Nephron progenitor cell (in vitro differentiated cells): Measurements from ENCODE around the gene R3HCC1L.

Experiments
- DNase-seq: peaks from one replicate; pipeline ENCODE4 v3.0.0; 2021
- H3K27ac Mint-ChIP-seq: 2 replicates; pipeline ENCODE4 v1.8.0; 2021; ENCODE audit warnings: mild to moderate bottlenecking, moderate library complexity, mixed read lengths
- H3K27me3 Mint-ChIP-seq: 2 replicates; pipeline ENCODE4 v1.8.0; 2021; ENCODE audit warnings: mild to moderate bottlenecking, low read depth, mixed read lengths; ENCODE audit not compliant: poor library complexity
- H3K36me3 Mint-ChIP-seq: 2 replicates; pipeline ENCODE4 v1.8.0; 2021; ENCODE audit warnings: low read depth, mixed read lengths
- H3K4me1 Mint-ChIP-seq: 2 replicates; pipeline ENCODE4 v1.8.0; 2021; ENCODE audit warnings: mixed read lengths
- H3K4me3 Mint-ChIP-seq: 2 replicates; pipeline ENCODE4 v1.8.0; 2021; ENCODE audit warnings: mild to moderate bottlenecking, moderate library complexity, mixed read lengths
- H3K9me3 Mint-ChIP-seq: 2 replicates; pipeline ENCODE4 v1.8.0; 2021; ENCODE audit warnings: mild to moderate bottlenecking, moderate library complexity, mixed read lengths
- TF ChIP-seq, protein P1 (sequence below): fragments of 200-600 bp; sonication (generic); IDR thresholded peaks from 2 replicates; pipeline ENCODE4 v1.5.0; 2021; ENCODE audit warnings: antibody characterized with exemption

Gene R3HCC1L

DNA sequence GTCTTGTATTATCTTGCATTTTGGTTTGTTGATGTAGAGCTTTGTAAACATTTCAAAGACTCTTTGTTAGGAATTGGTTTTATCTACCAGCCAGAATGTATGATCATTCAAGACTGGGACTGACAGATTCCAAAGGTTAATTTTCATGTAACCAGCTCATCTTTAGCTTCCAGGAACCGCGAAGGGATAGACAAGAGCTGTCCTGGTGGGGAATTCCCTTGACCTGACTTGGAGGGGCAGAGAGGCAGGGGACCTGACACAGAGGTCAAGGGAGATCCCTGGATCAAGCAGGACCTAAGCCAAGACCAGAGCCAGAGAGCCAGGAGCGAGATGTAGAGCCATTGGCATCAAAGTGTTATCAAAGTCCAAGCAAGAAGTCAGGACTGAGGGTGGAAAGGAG lies 140.1 kb downstream of the R3HCC1L start:
- Mint-ChIP-seq H3K4me1 (peaks cover 23% of the 10 kb centered on the region), H3K27ac (no peak overlapping the region), H3K36me3 (no peaks in the 10 kb centered on the region), H3K9me3 (peaks cover under 1% of the 10 kb centered on the region), H3K27me3 (peaks cover 24% of the 10 kb centered on the region), H3K4me3 (no peak overlapping the region)
- TF ChIP-seq, protein P1, sequence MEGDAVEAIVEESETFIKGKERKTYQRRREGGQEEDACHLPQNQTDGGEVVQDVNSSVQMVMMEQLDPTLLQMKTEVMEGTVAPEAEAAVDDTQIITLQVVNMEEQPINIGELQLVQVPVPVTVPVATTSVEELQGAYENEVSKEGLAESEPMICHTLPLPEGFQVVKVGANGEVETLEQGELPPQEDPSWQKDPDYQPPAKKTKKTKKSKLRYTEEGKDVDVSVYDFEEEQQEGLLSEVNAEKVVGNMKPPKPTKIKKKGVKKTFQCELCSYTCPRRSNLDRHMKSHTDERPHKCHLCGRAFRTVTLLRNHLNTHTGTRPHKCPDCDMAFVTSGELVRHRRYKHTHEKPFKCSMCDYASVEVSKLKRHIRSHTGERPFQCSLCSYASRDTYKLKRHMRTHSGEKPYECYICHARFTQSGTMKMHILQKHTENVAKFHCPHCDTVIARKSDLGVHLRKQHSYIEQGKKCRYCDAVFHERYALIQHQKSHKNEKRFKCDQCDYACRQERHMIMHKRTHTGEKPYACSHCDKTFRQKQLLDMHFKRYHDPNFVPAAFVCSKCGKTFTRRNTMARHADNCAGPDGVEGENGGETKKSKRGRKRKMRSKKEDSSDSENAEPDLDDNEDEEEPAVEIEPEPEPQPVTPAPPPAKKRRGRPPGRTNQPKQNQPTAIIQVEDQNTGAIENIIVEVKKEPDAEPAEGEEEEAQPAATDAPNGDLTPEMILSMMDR = no peak
- DNase-seq = no peak

GRCh38 chr10:98276311-98276710 lies 141.9 kb downstream of the R3HCC1L start:
- Mint-ChIP-seq H3K9me3 (peaks cover 12% of the 10 kb centered on the region), H3K27ac (no peak overlapping the region), H3K4me3 (no peak overlapping the region), H3K36me3 (no peaks in the 10 kb centered on the region), H3K4me1 (peaks cover 12% of the 10 kb centered on the region), H3K27me3 (peaks cover 24% of the 10 kb centered on the region)
- TF ChIP-seq, protein P1 = no peak
- DNase-seq = no peak

GRCh38 chr10:98285416-98285815 lies 151.0 kb downstream of the R3HCC1L start:
- Mint-ChIP-seq H3K9me3 (peaks cover 11% of the 10 kb centered on the region), H3K4me3 (no peak overlapping the region), H3K27me3 (peaks cover 14% of the 10 kb centered on the region), H3K27ac (no peak overlapping the region), H3K36me3 (no peaks in the 10 kb centered on the region), H3K4me1 (peaks cover 11% of the 10 kb centered on the region)
- TF ChIP-seq, protein P1 = no peak
- DNase-seq = no peak

- H3K27me3 Mint-ChIP-seq = peaks cover 10% of the 10 kb centered on the region
- no peak overlapping the region for H3K4me3 Mint-ChIP-seq
- DNase-seq = no peak
Observed at GRCh38 chr10:98286419-98286818, 152.0 kb downstream of the R3HCC1L start.

GRCh38 chr10:98287321-98287720 lies 152.9 kb downstream of the R3HCC1L start:
- DNase-seq = no peak
- Mint-ChIP-seq H3K4me1 (peaks cover 16% of the 10 kb centered on the region), H3K36me3 (no peaks in the 10 kb centered on the region), H3K9me3 (no peaks in the 10 kb centered on the region), H3K4me3 (no peak overlapping the region), H3K27ac (no peak overlapping the region), H3K27me3 (peaks cover 8% of the 10 kb centered on the region)
- TF ChIP-seq, protein P1 = no peak

More at GRCh38 chr10:98286419-98286818, 152.0 kb downstream of the R3HCC1L start:
- H3K9me3 Mint-ChIP-seq = peaks cover 3% of the 10 kb centered on the region
- TF ChIP-seq, protein P1 = no peak
- H3K27ac Mint-ChIP-seq = no peak overlapping the region
- H3K4me1 Mint-ChIP-seq = peaks cover 14% of the 10 kb centered on the region
- no peaks in the 10 kb centered on the region for H3K36me3 Mint-ChIP-seq

GRCh38 chr10:98289802-98290209 lies 155.3 kb downstream of the R3HCC1L start:
- Mint-ChIP-seq H3K27ac (no peak overlapping the region), H3K4me3 (no peak overlapping the region), H3K4me1 (peaks cover 24% of the 10 kb centered on the region), H3K27me3 (peaks cover 12% of the 10 kb centered on the region), H3K36me3 (no peaks in the 10 kb centered on the region), H3K9me3 (no peaks in the 10 kb centered on the region)
- TF ChIP-seq, protein P1 = no peak
- no peak for DNase-seq
